ENCODE results near the gene PTGDR.
A peak's percentile ranks its signal among the peaks of the same experiment; 100 is the strongest.

The PTGDR gene

GRCh38 chr14:52313462-52313861 is 46.0 kb downstream of the PTGDR start:
- peak in 1 of 2 donors; percentile 34 for DNase-seq

GRCh38 chr14:52313903-52314594 is 46.6 kb downstream of the PTGDR start, which contains the start of gene PTGER2:
TSS of gene PTGER2 (plus strand) at chr14:52314312. CDS start at chr14:52314549, 237 bp downstream.
- peak; percentile 88 to 89 for DNase-seq

- DNase-seq = peak; percentile 35 to 38
These were observed 47.3 kb downstream of the PTGDR start for GRCh38 chr14:52314595-52315354.

- DNase-seq = peak; percentile 56 to 60
These were observed 47.8 kb downstream of the PTGDR start for GRCh38 chr14:52315355-52315718.

GRCh38 chr14:52318062-52318461 is 50.6 kb downstream of the PTGDR start:
- DNase-seq = peak in 1 of 2 donors; percentile 45

GRCh38 chr14:52318826-52319645 is 51.5 kb downstream of the PTGDR start:
- DNase-seq = peak in 1 of 2 donors; percentile 33

GRCh38 chr14:52319919-52320318 is 52.4 kb downstream of the PTGDR start:
- DNase-seq = no peak

- peak; percentile 55 to 58 for DNase-seq
These were observed 57.6 kb downstream of the PTGDR start for GRCh38 chr14:52325126-52325525.

- DNase-seq = no peak
These were observed 58.1 kb downstream of the PTGDR start for GRCh38 chr14:52325630-52326029.
